Measurements from ENCODE around the gene TTLL9.
"Not testable (repeated sequence)": the region's sequence is repeated elsewhere in the genome, so short reads cannot be mapped to it uniquely, and the experiment has no call there.

- not testable (repeated sequence) for TF ChIP-seq POLR2AphosphoS5, POLR2A (IDR thresholded peaks at IDR 0.05; ENCODE audit: low read depth, low read length)
Observed at GRCh38 chr20:31828016-31828415, 42.4 kb upstream of the TTLL9 start.
